Ovary (tissue), 3 donors: Measurements from ENCODE around the gene MN1.

Experiments used
- EP300 ChIP-seq: sonication (generic); formaldehyde crosslinking; IDR thresholded peaks from one replicate; pipeline ENCODE4 v1.6.1; 2017; ENCODE audit warnings: antibody characterized with exemption
- POLR2A ChIP-seq: fragments of 450-650 bp; IDR thresholded peaks from one replicate; pipeline ENCODE4 v1.6.1; 2017; ENCODE audit warnings: antibody characterized with exemption, mild to moderate bottlenecking, moderate library complexity
- TF ChIP-seq, protein P1 (sequence below), 3 donors: fragments of 450-650 bp in 2 of 3; fragments of 200-600 bp in 1 of 3; IDR thresholded peaks; one replicate each; pipeline versions ENCODE4 v1.5.1 to v1.8.0; 2016 to 2022; ENCODE audit warnings: antibody characterized with exemption in 3 of 3, mild to moderate bottlenecking in 1 of 3
- donor health status: DM: no; HTN: no; CAD: no.

DNA sequence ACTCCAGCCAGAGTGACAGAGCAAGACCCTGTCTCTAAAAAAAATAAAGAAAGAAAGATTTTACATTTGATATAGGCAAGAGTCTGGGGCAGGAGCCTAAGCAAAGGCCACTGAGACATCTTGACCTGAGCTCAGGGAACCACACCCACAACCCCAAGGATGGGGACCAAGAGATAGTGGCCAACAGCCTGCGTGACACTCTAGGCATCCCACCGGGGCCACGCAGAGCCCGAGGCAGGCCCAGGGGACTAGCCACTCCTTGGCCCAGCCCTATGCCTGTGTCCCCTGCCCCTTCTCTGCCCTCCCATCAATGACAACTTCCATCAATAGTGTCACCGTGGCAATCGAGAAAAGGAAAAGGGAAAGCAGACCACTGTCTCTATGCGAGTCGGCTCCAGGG, 41.1 kb downstream of the MN1 start:
- TF ChIP-seq, protein P1, sequence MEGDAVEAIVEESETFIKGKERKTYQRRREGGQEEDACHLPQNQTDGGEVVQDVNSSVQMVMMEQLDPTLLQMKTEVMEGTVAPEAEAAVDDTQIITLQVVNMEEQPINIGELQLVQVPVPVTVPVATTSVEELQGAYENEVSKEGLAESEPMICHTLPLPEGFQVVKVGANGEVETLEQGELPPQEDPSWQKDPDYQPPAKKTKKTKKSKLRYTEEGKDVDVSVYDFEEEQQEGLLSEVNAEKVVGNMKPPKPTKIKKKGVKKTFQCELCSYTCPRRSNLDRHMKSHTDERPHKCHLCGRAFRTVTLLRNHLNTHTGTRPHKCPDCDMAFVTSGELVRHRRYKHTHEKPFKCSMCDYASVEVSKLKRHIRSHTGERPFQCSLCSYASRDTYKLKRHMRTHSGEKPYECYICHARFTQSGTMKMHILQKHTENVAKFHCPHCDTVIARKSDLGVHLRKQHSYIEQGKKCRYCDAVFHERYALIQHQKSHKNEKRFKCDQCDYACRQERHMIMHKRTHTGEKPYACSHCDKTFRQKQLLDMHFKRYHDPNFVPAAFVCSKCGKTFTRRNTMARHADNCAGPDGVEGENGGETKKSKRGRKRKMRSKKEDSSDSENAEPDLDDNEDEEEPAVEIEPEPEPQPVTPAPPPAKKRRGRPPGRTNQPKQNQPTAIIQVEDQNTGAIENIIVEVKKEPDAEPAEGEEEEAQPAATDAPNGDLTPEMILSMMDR (IDR thresholded peaks at IDR 0.05), result no peak
- TF ChIP-seq POLR2A (no peak), EP300 (no peak)
